DND-41 (cell line): Measurements from ENCODE around the gene PRKAR1B.

Source experiments
- EZH2 ChIP-seq: IDR thresholded peaks from 3 replicates; pipeline ENCODE4 v1.6.1; 2012; ENCODE audit warnings: borderline replicate concordance, low read depth, mild to moderate bottlenecking, moderate library complexity, low read length, inconsistent platforms; ENCODE audit not compliant: severe bottlenecking
- TF ChIP-seq, protein P1 (sequence below): IDR thresholded peaks from 2 replicates; pipeline ENCODE4 v1.5.1; 2012; ENCODE audit warnings: borderline replicate concordance, low read length, moderate library complexity, mild to moderate bottlenecking; ENCODE audit not compliant: poor library complexity, severe bottlenecking; ENCODE audit errors: extremely low read depth

GRCh38 chr7:513521-514166, 213.4 kb downstream of the PRKAR1B start:
- no peak for TF ChIP-seq EZH2
- TF ChIP-seq, protein P1, sequence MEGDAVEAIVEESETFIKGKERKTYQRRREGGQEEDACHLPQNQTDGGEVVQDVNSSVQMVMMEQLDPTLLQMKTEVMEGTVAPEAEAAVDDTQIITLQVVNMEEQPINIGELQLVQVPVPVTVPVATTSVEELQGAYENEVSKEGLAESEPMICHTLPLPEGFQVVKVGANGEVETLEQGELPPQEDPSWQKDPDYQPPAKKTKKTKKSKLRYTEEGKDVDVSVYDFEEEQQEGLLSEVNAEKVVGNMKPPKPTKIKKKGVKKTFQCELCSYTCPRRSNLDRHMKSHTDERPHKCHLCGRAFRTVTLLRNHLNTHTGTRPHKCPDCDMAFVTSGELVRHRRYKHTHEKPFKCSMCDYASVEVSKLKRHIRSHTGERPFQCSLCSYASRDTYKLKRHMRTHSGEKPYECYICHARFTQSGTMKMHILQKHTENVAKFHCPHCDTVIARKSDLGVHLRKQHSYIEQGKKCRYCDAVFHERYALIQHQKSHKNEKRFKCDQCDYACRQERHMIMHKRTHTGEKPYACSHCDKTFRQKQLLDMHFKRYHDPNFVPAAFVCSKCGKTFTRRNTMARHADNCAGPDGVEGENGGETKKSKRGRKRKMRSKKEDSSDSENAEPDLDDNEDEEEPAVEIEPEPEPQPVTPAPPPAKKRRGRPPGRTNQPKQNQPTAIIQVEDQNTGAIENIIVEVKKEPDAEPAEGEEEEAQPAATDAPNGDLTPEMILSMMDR = no peak
